Neutrophil (primary cell): ENCODE results near the gene RANBP3L.
"Not testable (repeated sequence)": the region's sequence is repeated elsewhere in the genome, so short reads cannot be mapped to it uniquely, and the experiment has no call there.

Experiments
- H3K27ac ChIP-seq: fragments of 200-600 bp; sonication (generic); 2 replicates; pipeline ENCODE4 v1.5.1; 2016; ENCODE audit warnings: mild to moderate bottlenecking, moderate library complexity
- H3K27me3 ChIP-seq: fragments of 200-600 bp; sonication (generic); 2 replicates; pipeline ENCODE4 v1.6.0; 2016; ENCODE audit warnings: mild to moderate bottlenecking
- H3K36me3 ChIP-seq: fragments of 200-600 bp; sonication (generic); 2 replicates; pipeline ENCODE4 v1.5.1; 2017
- H3K4me1 ChIP-seq, 2 experiments: fragments of 200-600 bp in 1 of 2; sonication (generic) in 1 of 2; 1 replicate in 1 of 2; 2 replicates in 1 of 2; pipeline versions ENCODE4 v1.5.1 to v1.6.1; 2013 to 2016; ENCODE audit warnings: low read depth in 1 of 2, low read length in 1 of 2, mild to moderate bottlenecking in 1 of 2, moderate library complexity in 1 of 2; ENCODE audit not compliant: control insufficient read depth in 1 of 2, insufficient read depth in 1 of 2
- H3K4me3 ChIP-seq, 2 experiments: fragments of 200-600 bp in 1 of 2; sonication (generic) in 1 of 2; 1 replicate in 1 of 2; 2 replicates in 1 of 2; pipeline ENCODE4 v1.5.1; 2013 to 2016; ENCODE audit warnings: low read depth in 1 of 2, low read length in 1 of 2, mild to moderate bottlenecking in 1 of 2, moderate library complexity in 1 of 2
- H3K9me3 ChIP-seq: fragments of 200-600 bp; sonication (generic); 2 replicates; pipeline ENCODE4 v1.5.1; 2016
- TF ChIP-seq, protein P1 (sequence below): fragments of 200-600 bp; sonication (generic); IDR thresholded peaks from 2 replicates; pipeline ENCODE4 v1.5.1; 2016; ENCODE audit warnings: antibody characterized with exemption

RANBP3L gene, protein sequence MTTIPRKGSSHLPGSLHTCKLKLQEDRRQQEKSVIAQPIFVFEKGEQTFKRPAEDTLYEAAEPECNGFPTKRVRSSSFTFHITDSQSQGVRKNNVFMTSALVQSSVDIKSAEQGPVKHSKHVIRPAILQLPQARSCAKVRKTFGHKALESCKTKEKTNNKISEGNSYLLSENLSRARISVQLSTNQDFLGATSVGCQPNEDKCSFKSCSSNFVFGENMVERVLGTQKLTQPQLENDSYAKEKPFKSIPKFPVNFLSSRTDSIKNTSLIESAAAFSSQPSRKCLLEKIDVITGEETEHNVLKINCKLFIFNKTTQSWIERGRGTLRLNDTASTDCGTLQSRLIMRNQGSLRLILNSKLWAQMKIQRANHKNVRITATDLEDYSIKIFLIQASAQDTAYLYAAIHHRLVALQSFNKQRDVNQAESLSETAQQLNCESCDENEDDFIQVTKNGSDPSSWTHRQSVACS

DNA sequence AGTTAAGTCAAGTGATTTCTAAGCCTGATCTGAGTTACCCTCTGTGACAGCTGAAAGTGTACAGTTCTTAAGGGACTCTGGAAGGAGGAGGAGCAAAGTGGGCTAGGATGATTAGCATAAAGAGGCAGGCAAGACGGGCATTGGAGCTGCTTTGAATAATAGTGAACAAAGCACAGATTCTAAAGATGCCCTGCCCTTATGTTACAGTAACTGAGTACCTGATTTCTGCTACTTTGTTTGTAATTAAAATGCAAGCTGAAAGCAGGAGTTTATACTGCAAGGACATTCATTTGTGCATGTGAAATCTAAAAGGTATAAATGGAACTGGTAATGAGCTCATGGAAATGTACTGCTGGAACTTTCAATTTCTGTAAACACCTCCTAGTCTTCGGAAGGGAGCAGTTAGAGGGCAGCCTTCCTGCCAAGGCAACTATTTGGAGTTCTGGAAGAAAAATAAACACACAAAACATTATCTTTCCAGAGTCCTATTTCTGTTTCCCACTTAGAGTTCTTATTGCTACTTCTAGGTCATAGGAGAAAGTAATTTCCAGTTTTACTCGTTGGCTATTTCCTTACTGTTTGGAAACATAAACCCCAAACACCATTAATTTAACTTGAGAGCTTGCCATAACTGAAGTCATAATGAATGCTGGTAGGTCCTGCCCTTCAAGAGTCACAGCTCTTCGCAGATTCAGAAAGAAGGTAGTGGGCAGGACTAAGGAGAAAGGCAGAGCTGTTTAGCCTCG is at the start of gene RANBP3L:
TSS of gene RANBP3L (minus strand) at position 45 of the 746 bp plus-strand sequence. CDS start 486 bp downstream, outside the sequence.
- Histone ChIP-seq H3K27ac (no peak within 1 kb of the TSS), H3K4me1 (no peaks in the 10 kb centered on the region), H3K27me3 (no peaks in the 10 kb centered on the region), H3K9me3 (no peaks in the 10 kb centered on the region), H3K4me3 (no peak within 1 kb of the TSS), H3K36me3 (no peaks in the 10 kb centered on the region)
- TF ChIP-seq, protein P1, sequence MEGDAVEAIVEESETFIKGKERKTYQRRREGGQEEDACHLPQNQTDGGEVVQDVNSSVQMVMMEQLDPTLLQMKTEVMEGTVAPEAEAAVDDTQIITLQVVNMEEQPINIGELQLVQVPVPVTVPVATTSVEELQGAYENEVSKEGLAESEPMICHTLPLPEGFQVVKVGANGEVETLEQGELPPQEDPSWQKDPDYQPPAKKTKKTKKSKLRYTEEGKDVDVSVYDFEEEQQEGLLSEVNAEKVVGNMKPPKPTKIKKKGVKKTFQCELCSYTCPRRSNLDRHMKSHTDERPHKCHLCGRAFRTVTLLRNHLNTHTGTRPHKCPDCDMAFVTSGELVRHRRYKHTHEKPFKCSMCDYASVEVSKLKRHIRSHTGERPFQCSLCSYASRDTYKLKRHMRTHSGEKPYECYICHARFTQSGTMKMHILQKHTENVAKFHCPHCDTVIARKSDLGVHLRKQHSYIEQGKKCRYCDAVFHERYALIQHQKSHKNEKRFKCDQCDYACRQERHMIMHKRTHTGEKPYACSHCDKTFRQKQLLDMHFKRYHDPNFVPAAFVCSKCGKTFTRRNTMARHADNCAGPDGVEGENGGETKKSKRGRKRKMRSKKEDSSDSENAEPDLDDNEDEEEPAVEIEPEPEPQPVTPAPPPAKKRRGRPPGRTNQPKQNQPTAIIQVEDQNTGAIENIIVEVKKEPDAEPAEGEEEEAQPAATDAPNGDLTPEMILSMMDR: no peak

DNA sequence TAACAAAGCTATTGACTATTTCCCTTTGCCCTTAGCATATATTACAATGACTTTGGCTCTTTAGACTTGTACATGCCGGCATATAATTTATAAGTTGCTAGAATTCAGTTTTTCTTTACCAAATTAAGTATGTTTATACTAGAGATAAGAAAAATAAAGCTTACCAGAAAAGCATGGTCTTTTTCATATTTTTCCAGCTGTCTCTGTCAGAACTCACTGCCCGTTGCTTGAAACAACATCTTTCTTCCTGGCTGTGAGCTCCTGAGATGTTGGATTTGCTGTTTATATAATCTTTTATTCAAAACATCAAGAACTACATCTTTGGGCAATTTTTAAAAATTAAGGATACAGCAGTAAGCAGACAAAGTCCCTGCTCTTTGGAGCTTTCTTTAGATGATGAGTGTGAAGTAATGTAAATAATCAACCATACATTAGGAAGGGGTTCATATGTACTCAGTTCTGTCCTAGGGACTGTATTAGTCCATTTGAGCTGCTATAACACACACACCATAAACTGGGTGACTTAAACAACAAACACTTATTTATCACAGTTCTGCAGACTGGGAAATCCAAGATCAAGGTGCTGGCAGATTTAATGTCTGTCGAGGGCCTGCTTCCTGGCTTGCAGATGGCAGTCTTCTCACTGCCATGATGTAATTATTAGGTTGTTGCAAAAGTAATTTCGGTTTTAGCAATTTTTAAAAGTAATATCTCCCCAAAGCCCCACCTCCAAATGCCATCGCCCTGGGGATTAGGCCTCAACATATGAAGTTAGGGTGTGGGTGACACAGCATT is 45.4 kb upstream of the RANBP3L start:
- H3K27me3 ChIP-seq: no peaks in the 10 kb centered on the region
- TF ChIP-seq, protein P1: no peak
- H3K36me3 ChIP-seq: no peaks in the 10 kb centered on the region
- H3K4me3 ChIP-seq: no peak overlapping the region
- no peaks in the 10 kb centered on the region for H3K9me3 ChIP-seq
- H3K27ac ChIP-seq: no peak overlapping the region
- H3K4me1 ChIP-seq: no peaks in the 10 kb centered on the region

DNA sequence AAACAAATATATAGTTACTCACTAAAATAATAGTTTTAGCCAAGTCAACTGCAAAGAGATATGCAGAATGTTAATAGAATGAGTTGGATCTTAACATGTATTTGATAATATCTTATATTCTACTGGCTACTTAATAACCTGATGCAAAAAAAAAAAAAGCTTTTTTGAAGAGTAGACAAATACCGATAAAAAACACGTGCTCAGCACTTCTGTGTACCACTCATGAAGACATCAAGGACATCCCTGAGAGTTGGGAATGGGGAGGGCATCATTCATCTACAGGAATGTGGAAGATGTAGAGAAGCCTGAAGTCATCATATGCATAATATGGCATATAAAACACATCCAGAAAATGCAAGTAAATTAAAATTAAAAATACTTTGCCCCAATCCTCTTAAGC is 43.2 kb upstream of the RANBP3L start:
- TF ChIP-seq, protein P1: no peak
- H3K4me3 ChIP-seq: no peak overlapping the region
- H3K9me3 ChIP-seq: no peaks in the 10 kb centered on the region
- H3K4me1 ChIP-seq: no peaks in the 10 kb centered on the region
- no peak overlapping the region for H3K27ac ChIP-seq
- H3K36me3 ChIP-seq: no peaks in the 10 kb centered on the region
- no peaks in the 10 kb centered on the region for H3K27me3 ChIP-seq

DNA sequence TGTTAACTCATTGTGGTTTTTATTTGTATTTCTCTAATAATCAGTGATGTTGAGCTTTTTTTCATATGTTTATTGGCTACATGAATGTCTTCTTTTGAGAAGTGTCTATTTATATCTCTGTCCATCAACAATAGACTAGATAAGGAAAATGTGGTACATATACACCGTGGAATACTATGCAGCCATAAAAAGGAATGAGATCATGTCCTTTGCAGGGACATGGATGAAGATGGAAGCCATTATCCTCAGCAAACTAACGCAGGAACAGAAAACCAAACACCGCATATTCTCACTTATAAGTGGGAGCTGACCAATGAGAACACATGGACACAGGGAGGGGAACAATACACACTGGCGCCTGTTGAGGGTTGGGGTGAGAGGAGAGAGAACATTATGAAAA is 40.0 kb upstream of the RANBP3L start:
- not testable (repeated sequence) for H3K27ac ChIP-seq, H3K4me3 ChIP-seq, H3K36me3 ChIP-seq, H3K4me1 ChIP-seq, H3K27me3 ChIP-seq, H3K9me3 ChIP-seq

DNA sequence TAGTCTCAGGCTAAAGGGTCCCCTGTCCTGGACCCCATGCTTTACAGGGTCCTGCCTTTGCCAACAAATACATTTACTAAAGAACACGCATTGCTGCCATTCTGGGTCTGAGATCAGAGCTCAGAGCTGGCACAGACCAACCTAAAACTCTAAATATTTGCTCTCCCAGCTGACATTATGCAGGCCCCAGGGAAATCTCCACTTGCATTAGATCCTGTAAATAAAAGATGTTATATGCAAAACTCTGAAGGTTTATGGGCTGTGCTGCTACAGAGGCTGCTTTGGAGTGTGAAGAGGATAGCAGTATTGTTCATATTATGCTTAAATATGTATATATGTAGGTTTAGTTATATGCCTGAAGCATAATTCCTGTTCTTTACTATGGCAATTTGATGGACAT is 35.9 kb upstream of the RANBP3L start:
- H3K27me3 ChIP-seq: no peaks in the 10 kb centered on the region
- TF ChIP-seq, protein P1: no peak
- no peaks in the 10 kb centered on the region for H3K9me3 ChIP-seq
- no peaks in the 10 kb centered on the region for H3K4me1 ChIP-seq
- no peaks in the 10 kb centered on the region for H3K36me3 ChIP-seq
- H3K27ac ChIP-seq: no peak overlapping the region
- H3K4me3 ChIP-seq: no peak overlapping the region
